Endothelial cell of umbilical vein (primary cell): ENCODE measurements around the gene KLHL1. TPM values are rescaled to one million over a fixed set of nuclear protein-coding genes. Genes with fewer than 3 reads are reported as not detected.

Experiments used
- BruUV-seq: library from RNA; stranded (reverse); fragments of 400-500 nt; replicated peaks from 2 replicates; lab custom pipeline; 2021; lab: Mats Ljungman, UMichigan
- CTCF ChIA-PET: fragments of 300-600, 350-600 bp; sonication (Branson Sonifier 250); formaldehyde crosslinking; loops from one replicate; lab custom pipeline; 2021; ENCODE audit warnings: antibody characterized with exemption, inconsistent platforms; lab: Charles Lee
- POLR2A ChIA-PET: fragments of 300-600, 350-600 bp; sonication (Branson Sonifier 250); formaldehyde crosslinking; loops from one replicate; lab custom pipeline; 2021; ENCODE audit warnings: antibody characterized with exemption, inconsistent platforms; lab: Charles Lee
- DNase-seq: peaks from one replicate; pipeline ENCODE4 v3.0.0-alpha.2; 2011; ENCODE audit warnings: low read depth, low spot score
- FAIRE-seq: peaks from 2 replicates; lab custom pipeline; 2011; peaks lifted over from hg19 to GRCh38; lab: Jason Lieb, UNC
- H2AFZ ChIP-seq: 2 replicates; pipeline ENCODE4 v1.6.0; 2012; ENCODE audit warnings: low read depth, low read length, control low read depth, inconsistent platforms
- H3K27ac ChIP-seq: 2 replicates; pipeline ENCODE4 v1.5.1; 2011; ENCODE audit warnings: low read depth, mild to moderate bottlenecking, control low read depth, low read length, moderate library complexity; ENCODE audit not compliant: insufficient read depth
- H3K27me3 ChIP-seq, 2 experiments: 2 replicates each; pipeline versions ENCODE4 v1.6.0 to v1.6.1; 2011; ENCODE audit warnings: low read length in 2 of 2, mixed read lengths in 1 of 2; ENCODE audit not compliant: control insufficient read depth in 2 of 2, insufficient read depth in 2 of 2
- H3K36me3 ChIP-seq, 2 experiments: 2 replicates in 1 of 2; 3 replicates in 1 of 2; pipeline ENCODE4 v1.5.1; 2011; ENCODE audit warnings: low read length in 2 of 2, mild to moderate bottlenecking in 1 of 2, moderate library complexity in 1 of 2; ENCODE audit not compliant: control insufficient read depth in 2 of 2, insufficient read depth in 2 of 2; ENCODE audit errors: extremely low read depth in 1 of 2
- H3K4me1 ChIP-seq: 3 replicates; pipeline ENCODE4 v1.5.1; 2011; ENCODE audit warnings: mild to moderate bottlenecking, low read length; ENCODE audit not compliant: control insufficient read depth, insufficient read depth; ENCODE audit errors: extremely low read depth
- H3K4me2 ChIP-seq: 2 replicates; pipeline ENCODE4 v1.6.1; 2011; ENCODE audit warnings: low read length, control low read depth, mixed read lengths; ENCODE audit not compliant: insufficient read depth
- H3K4me3 ChIP-seq, 3 experiments: fragments of 200-600 bp in 1 of 3; sonication (generic), shearing (Covaris generic) in 1 of 3; replicated peaks in 1 of 3; 2 replicates each; pipeline ENCODE4 v1.5.1; 2011 to 2016; ENCODE audit warnings: control low read depth in 3 of 3, low read length in 3 of 3, mild to moderate bottlenecking in 2 of 3, inconsistent platforms in 1 of 3, low read depth in 1 of 3, moderate library complexity in 1 of 3; ENCODE audit not compliant: insufficient read depth in 1 of 3
- H3K79me2 ChIP-seq: 2 replicates; pipeline ENCODE4 v1.6.0; 2012; ENCODE audit warnings: low read length, inconsistent platforms; ENCODE audit not compliant: control insufficient read depth, insufficient read depth
- H3K9ac ChIP-seq: replicated peaks from 2 replicates; pipeline ENCODE3; 2011; ENCODE audit warnings: low read length, control low read depth; ENCODE audit not compliant: insufficient read depth; ENCODE audit errors: extremely low read depth
- H3K9me1 ChIP-seq: replicated peaks from 3 replicates; pipeline ENCODE4 v1.6.0; 2011; ENCODE audit warnings: mild to moderate bottlenecking, low read length; ENCODE audit not compliant: control insufficient read depth, insufficient read depth; ENCODE audit errors: extremely low read depth
- H3K9me3 ChIP-seq: replicated peaks from 2 replicates; pipeline ENCODE4 v1.5.1; 2012; ENCODE audit warnings: low read length, inconsistent platforms; ENCODE audit not compliant: control insufficient read depth, insufficient read depth
- H4K20me1 ChIP-seq: replicated peaks from 2 replicates; pipeline ENCODE3; 2011; ENCODE audit warnings: mild to moderate bottlenecking, low read length; ENCODE audit not compliant: control insufficient read depth, insufficient read depth; ENCODE audit errors: extremely low read depth
- EZH2 ChIP-seq: IDR thresholded peaks from 2 replicates; pipeline ENCODE4 v1.6.1; 2012; ENCODE audit warnings: borderline replicate concordance, low read depth, mild to moderate bottlenecking, moderate library complexity, low read length, inconsistent platforms; ENCODE audit not compliant: severe bottlenecking
- FOS ChIP-seq: IDR thresholded peaks from 2 replicates; pipeline ENCODE4 v1.6.1; 2011; ENCODE audit warnings: mild to moderate bottlenecking, low read length, moderate library complexity, borderline replicate concordance; ENCODE audit not compliant: insufficient read depth
- GATA2 ChIP-seq: IDR thresholded peaks from 2 replicates; pipeline ENCODE4 v1.7.0; 2011; ENCODE audit warnings: low read depth, mild to moderate bottlenecking, moderate library complexity, mixed read lengths, low read length; ENCODE audit not compliant: insufficient read length, insufficient read depth
- JUN ChIP-seq: IDR thresholded peaks from 2 replicates; pipeline ENCODE4 v1.6.1; 2011; ENCODE audit warnings: borderline replicate concordance, low read depth; ENCODE audit not compliant: insufficient read length, insufficient read depth
- MAX ChIP-seq: IDR thresholded peaks from 2 replicates; pipeline ENCODE4 v1.6.1; 2011; ENCODE audit not compliant: insufficient read depth, insufficient read length
- MYC ChIP-seq: IDR thresholded peaks from one replicate; pipeline ENCODE4 v1.6.1; 2011; ENCODE audit warnings: mild to moderate bottlenecking, low read depth, low read length
- POLR2A ChIP-seq: IDR thresholded peaks from 2 replicates; pipeline ENCODE4 v1.6.1; 2012; ENCODE audit warnings: low read depth, mild to moderate bottlenecking, control low read depth, low read length
- POLR2AphosphoS5 ChIP-seq: IDR thresholded peaks from 2 replicates; pipeline ENCODE4 v1.6.1; 2012; ENCODE audit warnings: low read depth, mild to moderate bottlenecking, control low read depth, low read length, moderate library complexity; ENCODE audit not compliant: insufficient read depth
- dilution Hi-C: fragments of 300-500 bp; cut with MboI; formaldehyde crosslinking; loops from one replicate; pipeline ENCODE4 v1.15.0; 2019; ENCODE audit warnings: low sequenced_read_pairs; ENCODE audit not compliant: extremely low pct_ligation_motif_present
- intact Hi-C: fragments of 100-400 bp; cut with micrococcal nuclease; formaldehyde crosslinking; loops from one replicate; pipeline ENCODE4 v1.10.0; 2022
- polyA plus RNA-seq, 4 experiments: library from polyadenylated mRNA; depleted of rRNA in 3 of 4; stranded (reverse) in 3 of 4; unstranded in 1 of 4; fragments of >200 nt; gene quantifications; 2 replicates each; pipeline versions ENCODE4 v1.2.1 to v1.2.3, GENCODE V29; 2011 to 2012; ENCODE audit warnings: missing spikeins in 1 of 4
- total RNA-seq: library from RNA; stranded (reverse); gene quantifications from 2 replicates; pipeline ENCODE4 v1.2.3, GENCODE V29; 2021
- TF ChIP-seq, protein P1 (sequence below), 2 donors: IDR thresholded peaks; 1 replicate in 1 of 2; 2 replicates in 1 of 2; pipeline ENCODE4 v1.5.1; 2011; ENCODE audit warnings: low read length in 2 of 2, mild to moderate bottlenecking in 2 of 2, moderate library complexity in 2 of 2, control low read depth in 1 of 2, inconsistent platforms in 1 of 2, low read depth in 1 of 2; ENCODE audit not compliant: insufficient read depth in 1 of 2; ENCODE audit errors: extremely low read depth in 1 of 2

KLHL1 gene
- total and polyA plus RNA-seq, 2 donors (not counting 3 experiments of a cell fraction or from before 2014, with no cell fraction given), result not detected

- Histone ChIP-seq H3K9me1 (no peaks in the 10 kb centered on the region), H3K4me3 (no peak overlapping the region), H3K79me2 (no peaks in the 10 kb centered on the region), H2AFZ (no peak overlapping the region), H3K9me3 (no peaks in the 10 kb centered on the region), H3K9ac (no peak overlapping the region), H3K4me2 (no peak overlapping the region), H3K27ac (no peak overlapping the region), H3K36me3 (no peaks in the 10 kb centered on the region), H3K27me3 (no peaks in the 10 kb centered on the region), H3K4me1 (no peaks in the 10 kb centered on the region), H4K20me1 (no peaks in the 10 kb centered on the region)
- no peak for TF ChIP-seq GATA2
- no peak for TF ChIP-seq MYC
- TF ChIP-seq FOS, result no peak
- no peak for TF ChIP-seq POLR2A
- no peak for TF ChIP-seq POLR2AphosphoS5
- no peak for TF ChIP-seq JUN
- TF ChIP-seq, protein P1, sequence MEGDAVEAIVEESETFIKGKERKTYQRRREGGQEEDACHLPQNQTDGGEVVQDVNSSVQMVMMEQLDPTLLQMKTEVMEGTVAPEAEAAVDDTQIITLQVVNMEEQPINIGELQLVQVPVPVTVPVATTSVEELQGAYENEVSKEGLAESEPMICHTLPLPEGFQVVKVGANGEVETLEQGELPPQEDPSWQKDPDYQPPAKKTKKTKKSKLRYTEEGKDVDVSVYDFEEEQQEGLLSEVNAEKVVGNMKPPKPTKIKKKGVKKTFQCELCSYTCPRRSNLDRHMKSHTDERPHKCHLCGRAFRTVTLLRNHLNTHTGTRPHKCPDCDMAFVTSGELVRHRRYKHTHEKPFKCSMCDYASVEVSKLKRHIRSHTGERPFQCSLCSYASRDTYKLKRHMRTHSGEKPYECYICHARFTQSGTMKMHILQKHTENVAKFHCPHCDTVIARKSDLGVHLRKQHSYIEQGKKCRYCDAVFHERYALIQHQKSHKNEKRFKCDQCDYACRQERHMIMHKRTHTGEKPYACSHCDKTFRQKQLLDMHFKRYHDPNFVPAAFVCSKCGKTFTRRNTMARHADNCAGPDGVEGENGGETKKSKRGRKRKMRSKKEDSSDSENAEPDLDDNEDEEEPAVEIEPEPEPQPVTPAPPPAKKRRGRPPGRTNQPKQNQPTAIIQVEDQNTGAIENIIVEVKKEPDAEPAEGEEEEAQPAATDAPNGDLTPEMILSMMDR (IDR thresholded peaks at IDR 0.05; ENCODE audit: extremely low read depth in 1 of 2, insufficient read depth in 1 of 2, low read depth in 1 of 2, low read length in 2 of 2), result no peak
- no peak for TF ChIP-seq MAX
- no peak for TF ChIP-seq EZH2
- ChIA-PET POLR2A (no interaction called here), CTCF (no interaction called here)
- no TSS peak for BruUV-seq
- intact Hi-C loops, result no loop called here
- no peak for DNase-seq
- no peak for FAIRE-seq
- dilution Hi-C loops, result no loop called here
These were observed 403.9 kb downstream of the KLHL1 start for GRCh38 chr13:69704311-69704710.
